ES-I3 (cell line): ENCODE data around the gene SLC23A1.
"Not testable (repeated sequence)": the region's sequence is repeated elsewhere in the genome, so short reads cannot be mapped to it uniquely, and the experiment has no call there.

Source experiments
- H3K36me3 ChIP-seq: 2 replicates; pipeline ENCODE4 v1.6.1; 2013; ENCODE audit warnings: mild to moderate bottlenecking, low read length, control low read depth, moderate library complexity; ENCODE audit not compliant: insufficient read depth
- H3K4me1 ChIP-seq: 2 replicates; pipeline ENCODE4 v1.6.1; 2013; ENCODE audit warnings: mild to moderate bottlenecking, control low read depth, low read length; ENCODE audit not compliant: insufficient read depth
- H3K9ac ChIP-seq: 2 replicates; pipeline ENCODE4 v1.6.1; 2013; ENCODE audit warnings: low read depth, mild to moderate bottlenecking, low read length, moderate library complexity
- H3K9me3 ChIP-seq: 2 replicates; pipeline ENCODE4 v1.6.1; 2013; ENCODE audit warnings: mild to moderate bottlenecking, low read length, moderate library complexity; ENCODE audit not compliant: control insufficient read depth, insufficient read depth

Gene SLC23A1

DNA sequence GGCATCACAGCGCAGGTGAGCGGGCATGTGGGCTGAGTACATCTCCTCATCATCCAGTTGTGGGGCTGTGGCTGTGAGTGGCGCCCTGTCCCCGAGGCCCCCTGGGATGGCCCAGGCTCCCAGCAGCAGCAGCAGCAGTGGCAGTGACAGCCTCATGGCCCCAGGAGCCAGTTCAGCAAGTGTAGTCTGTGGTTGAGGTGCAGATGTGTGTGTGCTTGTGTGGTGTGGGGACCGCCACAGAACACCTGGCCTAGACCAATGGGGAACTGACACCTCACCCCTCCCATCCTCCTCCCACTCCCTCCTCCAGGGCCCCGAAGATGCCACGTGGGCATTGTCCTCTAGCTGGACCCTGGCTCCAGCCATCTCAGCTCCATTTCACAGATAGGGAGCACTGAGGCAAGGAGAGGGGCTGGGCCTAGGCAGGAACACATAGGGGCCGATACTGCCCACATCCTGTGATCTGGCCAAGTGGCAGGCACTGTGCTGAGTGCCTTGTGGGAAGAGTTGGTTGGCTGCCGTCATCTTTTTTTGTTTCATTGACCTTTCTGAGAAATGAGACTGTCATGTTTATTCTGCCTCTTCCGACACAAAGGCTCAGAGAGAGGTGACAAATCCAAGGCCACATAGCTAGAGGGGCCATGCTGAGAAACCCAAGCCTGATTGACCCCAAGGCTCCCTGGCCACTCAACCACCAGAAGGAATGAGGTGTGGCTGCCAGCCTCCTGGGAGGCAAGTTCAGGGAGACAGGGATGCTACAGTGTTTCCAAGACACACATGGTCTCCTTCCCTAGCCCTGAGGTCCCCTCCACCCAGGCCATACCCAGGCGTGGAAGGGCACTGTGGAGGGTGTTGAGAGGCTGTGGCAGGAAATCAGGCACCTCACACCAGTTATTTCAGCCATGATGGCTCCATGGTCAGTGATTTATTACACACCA lies 6.9 kb upstream of the SLC23A1 start, which contains the start of gene MZB1:
MZB1 (minus strand) TSS at position 213 of the 938 bp plus-strand sequence; CDS start at position 156, 57 bp downstream.
- Histone ChIP-seq H3K36me3 (no peaks in the 10 kb centered on the region), H3K4me1 (peaks cover 22% of the 10 kb centered on the region)

DNA sequence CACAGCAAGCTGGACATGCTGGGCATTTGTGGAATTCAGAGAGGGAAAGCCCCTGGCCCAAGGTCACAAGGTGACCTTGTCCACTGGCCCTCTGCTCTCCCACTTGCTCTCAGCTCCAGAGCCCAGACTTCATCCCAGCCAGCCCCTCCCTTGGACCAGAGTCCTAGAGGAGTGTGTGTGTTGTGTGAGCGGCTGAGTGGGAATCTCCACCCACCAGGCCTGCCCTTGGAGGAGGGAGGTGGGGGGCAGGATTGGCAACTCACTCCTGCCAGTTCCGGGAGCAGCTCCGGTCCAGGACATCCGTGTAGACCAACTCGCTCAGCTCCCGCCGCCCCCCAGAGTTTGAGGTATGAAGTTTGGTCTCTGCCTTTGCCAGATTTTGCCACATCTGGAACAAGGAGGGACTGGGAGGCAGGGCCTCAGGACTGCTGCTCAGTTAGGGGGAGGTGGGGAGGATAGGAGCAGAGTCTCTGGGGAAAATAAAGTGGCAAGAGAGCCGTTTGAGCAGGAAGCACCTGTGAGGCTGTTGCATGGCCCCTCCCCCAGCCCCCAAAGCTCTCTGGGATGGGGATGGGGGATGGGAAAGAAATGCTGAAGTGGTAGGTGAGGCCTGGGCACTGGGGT lies 5.2 kb upstream of the SLC23A1 start:
- Histone ChIP-seq H3K9ac (peak overlapping the region; percentile 1; the same call in 1 of the 2 replicates), H3K4me1 (peaks cover 22% of the 10 kb centered on the region), H3K36me3 (no peaks in the 10 kb centered on the region), H3K9me3 (no peaks in the 10 kb centered on the region)

More for the DNA sequence above, 6.9 kb upstream of the SLC23A1 start, which contains the start of gene MZB1:
- Histone ChIP-seq H3K9me3 (no peaks in the 10 kb centered on the region), H3K9ac (no peak within 1 kb of the TSS)

GRCh38 chr5:139387611-139388197 lies 4.6 kb upstream of the SLC23A1 start:
- Histone ChIP-seq H3K9me3 (no peaks in the 10 kb centered on the region), H3K4me1 (peaks cover 22% of the 10 kb centered on the region), H3K36me3 (no peaks in the 10 kb centered on the region), H3K9ac (peak overlapping the region; percentile 1; the same call in 1 of the 2 replicates)

DNA sequence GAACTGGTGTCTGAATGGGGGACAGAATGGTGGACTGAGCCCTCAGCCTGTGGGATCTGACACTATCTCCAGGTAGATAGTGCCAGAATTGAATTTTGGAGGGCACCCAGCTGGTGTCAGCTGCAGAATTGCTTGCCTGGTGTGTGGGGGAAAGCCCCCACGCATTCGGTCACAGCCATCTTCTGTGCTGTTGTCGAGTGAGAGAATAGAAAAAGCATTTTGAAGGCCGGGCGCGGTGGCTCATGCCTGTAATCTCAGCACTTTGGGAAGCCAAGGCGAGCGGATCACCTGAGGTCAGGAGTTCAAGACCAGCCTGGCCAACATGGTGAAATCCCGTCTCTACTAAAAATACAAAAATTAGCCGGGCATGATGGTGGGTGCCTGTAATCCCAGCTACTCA lies 3.9 kb upstream of the SLC23A1 start:
- H3K4me1 ChIP-seq = peaks cover 22% of the 10 kb centered on the region
- not testable (repeated sequence) for H3K36me3 ChIP-seq, H3K9ac ChIP-seq, H3K9me3 ChIP-seq

DNA sequence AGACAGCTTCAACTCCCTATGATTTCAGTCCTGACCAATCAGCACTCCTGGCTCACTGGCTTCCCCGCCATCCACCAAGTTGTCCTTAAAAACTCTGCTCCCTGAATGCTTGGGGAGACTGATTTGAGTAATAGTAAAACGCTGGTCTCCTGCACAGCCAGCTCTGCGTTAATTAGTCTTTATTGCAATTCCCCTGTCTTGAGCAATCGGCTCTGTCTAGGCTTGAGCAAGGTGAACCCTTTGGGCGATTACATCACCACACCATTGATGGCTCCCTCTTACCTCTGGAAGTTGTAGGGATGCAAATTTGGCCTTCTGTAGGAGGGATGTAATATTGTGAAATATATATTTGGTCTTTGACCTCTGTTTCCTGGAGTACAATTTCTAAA lies 2.9 kb upstream of the SLC23A1 start:
- peaks cover 15% of the 10 kb centered on the region for H3K4me1 ChIP-seq
- H3K9ac ChIP-seq = no peak overlapping the region

DNA sequence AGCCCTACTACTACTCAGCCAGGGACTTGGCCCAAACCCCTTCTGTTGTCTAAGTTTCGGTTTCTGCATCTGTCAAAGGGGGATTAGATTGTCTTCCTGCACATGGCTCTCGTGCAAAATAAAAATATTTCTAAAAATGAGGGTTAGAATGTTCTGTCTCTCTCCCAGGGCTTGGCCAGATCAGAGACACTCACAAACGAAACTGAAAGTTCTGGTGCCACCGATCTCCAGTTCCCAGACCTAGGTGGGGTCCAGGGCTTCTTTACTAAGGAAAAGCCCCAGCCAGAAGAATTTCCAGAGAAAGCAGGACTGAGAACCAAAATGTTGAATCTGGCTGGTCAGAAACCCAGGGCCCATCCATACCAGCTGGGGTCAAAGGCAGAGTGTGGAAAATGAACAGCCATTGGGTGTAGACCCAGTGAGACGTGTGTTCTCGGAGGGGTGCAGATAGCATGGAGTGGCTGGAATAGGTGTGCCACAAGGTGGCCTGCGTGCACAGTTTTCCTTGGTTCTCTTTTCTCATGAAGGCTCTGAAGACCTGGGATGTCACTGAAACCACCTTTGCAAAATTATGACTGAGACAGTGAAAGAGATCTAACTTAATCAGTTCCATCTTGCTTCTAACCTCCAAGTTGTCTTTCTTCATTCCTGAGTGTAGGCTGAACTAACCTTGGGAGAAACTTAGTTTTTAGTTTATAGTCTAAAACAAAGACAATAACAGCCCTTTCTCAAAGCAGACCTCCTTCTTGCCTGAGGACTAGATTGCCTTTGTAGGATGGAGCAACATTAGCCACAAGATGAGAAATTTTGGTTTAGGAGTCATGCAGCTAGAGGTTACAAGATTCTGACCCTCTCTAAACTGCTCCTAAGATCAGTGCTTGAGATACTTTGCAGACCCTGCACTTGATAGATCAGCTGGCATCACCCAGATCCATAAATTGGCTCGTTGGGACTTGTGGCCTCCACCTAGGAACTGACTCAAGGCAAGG lies 2.3 kb upstream of the SLC23A1 start:
- Histone ChIP-seq H3K4me1 (peaks cover 13% of the 10 kb centered on the region), H3K36me3 (no peaks in the 10 kb centered on the region), H3K9ac (no peak overlapping the region), H3K9me3 (no peaks in the 10 kb centered on the region; the same call in 1 of the 2 replicates)

More for the DNA sequence above, 2.9 kb upstream of the SLC23A1 start:
- no peaks in the 10 kb centered on the region for H3K36me3 ChIP-seq
- H3K9me3 ChIP-seq = no peaks in the 10 kb centered on the region

- Histone ChIP-seq H3K9me3 (no peaks in the 10 kb centered on the region; the same call in 1 of the 2 replicates), H3K4me1 (peaks cover 13% of the 10 kb centered on the region), H3K36me3 (no peaks in the 10 kb centered on the region), H3K9ac (no peak overlapping the region)
Observed at GRCh38 chr5:139384591-139385051, 1.5 kb upstream of the SLC23A1 start.

DNA sequence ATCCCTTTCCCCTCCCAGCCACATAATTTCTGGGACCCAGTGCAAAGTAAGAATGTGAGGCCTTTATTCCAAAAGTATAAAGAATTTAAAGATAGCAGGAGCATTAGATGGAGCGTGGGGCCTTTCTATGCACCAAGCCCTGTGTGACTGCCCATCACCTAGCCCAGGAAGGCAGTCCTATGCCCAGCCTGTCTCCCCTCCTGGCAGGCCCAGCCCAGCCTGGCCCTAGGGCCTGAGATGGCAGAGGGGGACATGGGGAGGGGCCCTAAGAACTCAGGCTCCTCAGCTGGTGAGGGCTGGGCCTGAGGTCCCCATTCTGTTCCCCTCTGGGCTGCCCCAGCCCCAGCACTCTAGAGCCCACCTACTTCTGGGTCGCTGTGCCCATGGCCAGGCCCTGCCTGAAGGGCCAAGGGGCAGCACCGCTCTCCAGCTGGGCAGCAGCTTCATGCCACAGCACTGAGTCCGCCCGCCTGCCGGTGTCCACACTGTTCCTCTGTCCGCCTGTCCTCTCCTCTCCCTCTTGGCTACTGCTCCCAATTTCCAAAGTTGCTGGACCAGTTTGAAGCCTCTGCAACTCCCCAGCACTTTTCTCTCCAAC lies 995 bp upstream of the SLC23A1 start:
- Histone ChIP-seq H3K36me3 (no peaks in the 10 kb centered on the region), H3K4me1 (peaks cover 13% of the 10 kb centered on the region), H3K9me3 (no peaks in the 10 kb centered on the region; the same call in 1 of the 2 replicates), H3K9ac (no peak overlapping the region)

DNA sequence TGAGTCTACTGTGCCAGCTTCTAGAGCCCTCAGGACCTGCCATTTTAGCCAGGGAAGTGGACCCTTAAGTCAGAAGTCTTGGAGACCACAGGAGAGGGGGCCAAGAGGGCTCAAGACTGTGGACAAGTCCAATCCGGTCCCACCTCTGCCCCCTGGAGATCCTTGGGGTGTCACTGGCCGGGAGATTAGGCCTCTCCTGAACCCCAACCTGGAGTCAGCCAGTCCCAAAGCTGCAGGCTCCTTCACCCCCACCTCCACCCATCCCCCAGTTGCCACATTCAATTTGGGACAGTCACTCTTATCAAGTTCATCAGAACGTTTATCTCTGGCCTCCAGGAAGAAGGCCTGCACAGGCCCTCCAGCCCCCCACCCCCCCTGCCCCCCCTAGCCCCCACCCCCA lies 290 bp downstream of the SLC23A1 start:
- peaks cover 5% of the 10 kb centered on the region for H3K4me1 ChIP-seq
- no peak overlapping the region for H3K9ac ChIP-seq
- no peaks in the 10 kb centered on the region; the same call in 1 of the 2 replicates for H3K9me3 ChIP-seq
- H3K36me3 ChIP-seq = no peaks in the 10 kb centered on the region

- Histone ChIP-seq H3K4me1 (no peaks in the 10 kb centered on the region; the same call in 1 of the 2 replicates), H3K9me3 (no peaks in the 10 kb centered on the region; the same call in 1 of the 2 replicates), H3K9ac (no peak overlapping the region), H3K36me3 (no peaks in the 10 kb centered on the region)
Observed at GRCh38 chr5:139381837-139382761, 998 bp downstream of the SLC23A1 start.

DNA sequence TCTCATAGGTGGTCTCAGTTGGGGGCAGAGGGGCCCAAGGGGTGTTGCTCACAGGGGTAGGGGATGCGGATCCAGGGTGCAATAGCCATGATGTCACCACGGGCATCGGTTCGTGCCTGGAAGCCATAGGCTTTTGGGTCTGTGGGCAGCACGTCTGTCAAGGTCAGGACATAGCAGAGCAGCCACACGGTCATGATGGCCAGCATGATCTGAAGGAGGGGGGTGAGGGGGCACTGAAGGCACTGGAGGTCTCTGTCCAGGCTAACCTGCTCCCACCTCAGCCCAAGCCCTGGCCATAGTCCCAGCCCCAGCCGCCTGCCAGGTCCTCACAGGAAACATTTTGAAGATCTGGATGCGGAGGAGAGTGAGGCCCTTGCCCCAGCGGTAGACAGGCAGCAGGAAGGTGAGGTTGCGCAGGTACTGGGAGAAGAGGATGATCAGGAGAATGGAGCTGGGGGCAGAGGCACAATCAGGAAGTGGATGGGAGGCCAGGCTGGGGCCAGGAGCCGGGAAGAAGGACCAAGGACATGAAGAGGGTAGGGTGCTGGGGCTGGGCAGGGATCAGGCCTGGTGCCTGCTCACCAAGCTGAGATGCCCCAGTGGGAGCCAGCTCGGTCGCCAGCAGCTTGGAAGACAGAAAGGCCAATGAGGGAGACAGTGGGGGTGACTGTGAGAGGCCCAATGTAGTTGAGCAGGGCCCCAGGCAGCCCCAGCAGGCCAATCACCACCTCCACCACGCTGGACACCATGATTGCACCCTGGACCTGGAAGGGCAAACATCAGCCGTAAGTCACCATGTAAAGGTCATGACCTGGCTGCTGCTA lies 3.3 kb downstream of the SLC23A1 start:
- Histone ChIP-seq H3K9me3 (no peaks in the 10 kb centered on the region; the same call in 1 of the 2 replicates), H3K4me1 (no peaks in the 10 kb centered on the region; the same call in 1 of the 2 replicates), H3K9ac (no peak overlapping the region), H3K36me3 (no peaks in the 10 kb centered on the region)

DNA sequence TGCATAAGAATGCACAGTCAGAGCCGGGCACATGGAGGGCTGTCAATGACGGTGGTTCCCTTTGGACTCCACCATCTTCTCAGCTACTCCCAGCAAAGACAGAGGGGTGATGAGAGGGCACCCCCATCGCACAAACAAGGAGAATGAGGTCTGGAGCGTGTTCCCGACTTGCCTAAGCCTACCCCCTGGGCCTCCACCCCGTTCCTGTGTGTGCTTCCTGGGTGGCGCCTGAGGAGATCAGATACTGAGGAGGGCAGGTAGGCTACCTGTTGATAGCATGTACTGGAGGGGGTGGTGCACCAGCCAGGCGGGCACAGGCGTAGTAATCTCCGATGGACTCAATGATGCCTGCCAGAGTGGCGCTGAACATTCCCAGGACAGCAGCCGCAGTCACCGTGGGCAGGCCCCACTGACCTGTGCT lies 4.1 kb downstream of the SLC23A1 start:
- Histone ChIP-seq H3K36me3 (no peaks in the 10 kb centered on the region), H3K4me1 (no peaks in the 10 kb centered on the region; the same call in 1 of the 2 replicates), H3K9me3 (no peaks in the 10 kb centered on the region; the same call in 1 of the 2 replicates), H3K9ac (no peak overlapping the region)
